HEK293T (cell line): ENCODE data around the gene DKK2.

Source experiments
- ARNT ChIP-seq: fragments of 450-650 bp; IDR thresholded peaks from 2 replicates; pipeline ENCODE4 v1.6.1; 2017; ENCODE audit warnings: mild to moderate bottlenecking
- BHLHE40 ChIP-seq: fragments of 450-650 bp; IDR thresholded peaks from 2 replicates; pipeline ENCODE4 v1.6.1; 2016; ENCODE audit warnings: mild to moderate bottlenecking, moderate library complexity, borderline replicate concordance
- CTBP1 ChIP-seq: fragments of 450-650 bp; IDR thresholded peaks from 2 replicates; pipeline ENCODE4 v1.6.1; 2016; ENCODE audit warnings: borderline replicate concordance
- ELF4 ChIP-seq: fragments of 450-650 bp; IDR thresholded peaks from 2 replicates; pipeline ENCODE4 v1.6.1; 2017; ENCODE audit warnings: antibody characterized with exemption
- FOXA1 ChIP-seq: fragments of 450-650 bp; IDR thresholded peaks from 2 replicates; pipeline ENCODE4 v1.6.1; 2016; ENCODE audit warnings: mild to moderate bottlenecking
- FOXM1 ChIP-seq: fragments of 450-650 bp; IDR thresholded peaks from 2 replicates; pipeline ENCODE4 v1.6.1; 2017; ENCODE audit warnings: mild to moderate bottlenecking, borderline replicate concordance
- LEF1 ChIP-seq: fragments of 450-650 bp; IDR thresholded peaks from 2 replicates; pipeline ENCODE4 v1.6.1; 2017; ENCODE audit warnings: mild to moderate bottlenecking, borderline replicate concordance
- NFRKB ChIP-seq: fragments of 450-650 bp; IDR thresholded peaks from 2 replicates; pipeline ENCODE4 v1.6.1; 2016; ENCODE audit warnings: mild to moderate bottlenecking, moderate library complexity
- SP1 ChIP-seq: fragments of 450-650 bp; IDR thresholded peaks from 2 replicates; pipeline ENCODE4 v1.6.1; 2017
- SUZ12 ChIP-seq: fragments of 450-650 bp; IDR thresholded peaks from 2 replicates; pipeline ENCODE4 v1.6.1; 2016; ENCODE audit warnings: mild to moderate bottlenecking
- TARDBP ChIP-seq: fragments of 450-650 bp; IDR thresholded peaks from 2 replicates; pipeline ENCODE4 v1.6.1; 2016
- ZNF384 ChIP-seq: fragments of 450-650 bp; IDR thresholded peaks from 2 replicates; pipeline ENCODE4 v1.6.1; 2016
- TF ChIP-seq, protein P1 (sequence below): fragments of 450-650 bp; IDR thresholded peaks from 2 replicates; pipeline ENCODE4 v1.6.1; 2016

GRCh38 chr4:107018344-107018735 lies 17.8 kb downstream of the DKK2 start:
- TF ChIP-seq NFRKB (no peak), ZNF384 (no peak), ARNT (no peak), BHLHE40 (no peak), ELF4 (no peak), LEF1 (no peak), CTBP1 (no peak), SUZ12 (no peak), SP1 (no peak), FOXM1 (no peak), TARDBP (no peak), FOXA1 (no peak)
- TF ChIP-seq, protein P1, sequence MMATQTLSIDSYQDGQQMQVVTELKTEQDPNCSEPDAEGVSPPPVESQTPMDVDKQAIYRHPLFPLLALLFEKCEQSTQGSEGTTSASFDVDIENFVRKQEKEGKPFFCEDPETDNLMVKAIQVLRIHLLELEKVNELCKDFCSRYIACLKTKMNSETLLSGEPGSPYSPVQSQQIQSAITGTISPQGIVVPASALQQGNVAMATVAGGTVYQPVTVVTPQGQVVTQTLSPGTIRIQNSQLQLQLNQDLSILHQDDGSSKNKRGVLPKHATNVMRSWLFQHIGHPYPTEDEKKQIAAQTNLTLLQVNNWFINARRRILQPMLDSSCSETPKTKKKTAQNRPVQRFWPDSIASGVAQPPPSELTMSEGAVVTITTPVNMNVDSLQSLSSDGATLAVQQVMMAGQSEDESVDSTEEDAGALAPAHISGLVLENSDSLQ: no peak
